T-cell (primary cell): ENCODE results near the gene CRYGS. TPM values are rescaled to one million over a fixed set of nuclear protein-coding genes. Genes with fewer than 3 reads are reported as not detected.
"Not testable (repeated sequence)": the region's sequence is repeated elsewhere in the genome, so short reads cannot be mapped to it uniquely, and the experiment has no call there.

Source experiments
- ATAC-seq, 4 experiments: fragments of 200-7000 bp in 3 of 4; fragments of 150-1000 bp in 1 of 4; cut with Tn5 transposase; replicated peaks in 1 of 4; 1 replicate in 3 of 4; 2 replicates in 1 of 4; pipeline ENCODE4 v1.10.0; 2021; ENCODE audit warnings: moderate library complexity in 3 of 4, mild to moderate bottlenecking in 2 of 4, moderate number of reproducible peaks in 1 of 4
- CTCF ChIA-PET, 2 donors: fragments of 300-600 bp; sonication (Branson Sonifier 250); formaldehyde crosslinking; loops; one replicate each; lab custom pipeline; 2022; ENCODE audit warnings: antibody characterized with exemption in 2 of 2; lab: Charles Lee
- POLR2A ChIA-PET, 2 donors: fragments of 300-600 bp; sonication (Branson Sonifier 250); formaldehyde crosslinking; loops; one replicate each; lab custom pipeline; 2022; ENCODE audit warnings: antibody characterized with exemption in 2 of 2; lab: Charles Lee
- DNase-seq, 35 experiments: peaks; one replicate each; pipeline versions ENCODE4 v3.0.0 to v3.0.0-alpha.2; 2013 to 2023
- H3K27ac ChIP-seq: one replicate; pipeline ENCODE4 v1.5.1; 2013; ENCODE audit warnings: low read length
- H3K27me3 ChIP-seq, 2 experiments: replicated peaks in 1 of 2; 1 replicate in 1 of 2; 2 replicates in 1 of 2; pipeline versions ENCODE4 v1.6.1 to v1.7.0; 2013; ENCODE audit warnings: low read length in 1 of 2, mixed read lengths in 1 of 2; ENCODE audit not compliant: control insufficient read depth in 2 of 2, insufficient read depth in 2 of 2; ENCODE audit errors: extremely low read depth in 1 of 2
- H3K36me3 ChIP-seq, 2 donors: 1 replicate in 1 of 2; 2 replicates in 1 of 2; pipeline versions ENCODE4 v1.6.1 to v1.7.0; 2013; ENCODE audit warnings: low read length in 1 of 2; ENCODE audit not compliant: control insufficient read depth in 2 of 2, insufficient read depth in 1 of 2; ENCODE audit errors: extremely low read depth in 1 of 2
- H3K4me1 ChIP-seq, 2 experiments: 1 replicate in 1 of 2; 2 replicates in 1 of 2; pipeline versions ENCODE4 v1.6.1 to v1.7.0; 2013; ENCODE audit warnings: low read length in 2 of 2, mixed read lengths in 1 of 2; ENCODE audit not compliant: insufficient read depth in 2 of 2, control insufficient read depth in 1 of 2; ENCODE audit errors: extremely low read depth in 1 of 2
- H3K4me3 ChIP-seq, 2 donors: 1 replicate in 1 of 2; 2 replicates in 1 of 2; pipeline versions ENCODE4 v1.5.1 to v1.7.0; 2013; ENCODE audit warnings: mild to moderate bottlenecking in 2 of 2, low read length in 1 of 2, moderate library complexity in 1 of 2; ENCODE audit not compliant: control insufficient read depth in 1 of 2; ENCODE audit errors: extremely low read depth in 1 of 2
- H3K9me3 ChIP-seq: 2 replicates; pipeline ENCODE4 v1.7.0; 2013
- H3K27ac Mint-ChIP-seq, 2 donors: one replicate each; pipeline ENCODE4 v1.8.0; 2020 to 2021; ENCODE audit warnings: mild to moderate bottlenecking in 2 of 2, mixed read lengths in 2 of 2
- H3K27me3 Mint-ChIP-seq, 2 donors: one replicate each; pipeline ENCODE4 v1.8.0; 2021 to 2022; ENCODE audit warnings: mixed read lengths in 2 of 2
- H3K36me3 Mint-ChIP-seq: one replicate; pipeline ENCODE4 v1.8.0; 2021; ENCODE audit warnings: mixed read lengths
- H3K4me1 Mint-ChIP-seq, 3 donors: one replicate each; pipeline ENCODE4 v1.8.0; 2020 to 2022; ENCODE audit warnings: mixed read lengths in 3 of 3, mild to moderate bottlenecking in 1 of 3
- H3K4me3 Mint-ChIP-seq, 3 donors: one replicate each; pipeline ENCODE4 v1.8.0; 2020 to 2022; ENCODE audit warnings: mild to moderate bottlenecking in 3 of 3, mixed read lengths in 3 of 3, moderate library complexity in 3 of 3
- H3K9me3 Mint-ChIP-seq, 3 donors: one replicate each; pipeline ENCODE4 v1.8.0; 2020 to 2022; ENCODE audit warnings: mixed read lengths in 3 of 3
- WGBS: methylation state at CpG from one replicate; pipeline ENCODE4 v1.1.5; 2013; ENCODE audit warnings: missing lambda C conversion rate; ENCODE audit not compliant: insufficient coverage; 5-methylcytosine and 5-hydroxymethylcytosine counted together
- total RNA-seq, 35 experiments: library from RNA in 6 of 35; stranded (reverse) in 6 of 35; fragments of 120-200 nt in 1 of 35; gene quantifications; one replicate each; pipeline versions ENCODE4 v1.2.1 to v1.2.4 and lab custom pipeline; 2013 to 2026

The CRYGS gene
- total RNA-seq, 5 donors from 2014 or later (not counting 1 experiment from before 2014, with no cell fraction given): 5.5 to 10.4 (median 7.8) TPM

DNA sequence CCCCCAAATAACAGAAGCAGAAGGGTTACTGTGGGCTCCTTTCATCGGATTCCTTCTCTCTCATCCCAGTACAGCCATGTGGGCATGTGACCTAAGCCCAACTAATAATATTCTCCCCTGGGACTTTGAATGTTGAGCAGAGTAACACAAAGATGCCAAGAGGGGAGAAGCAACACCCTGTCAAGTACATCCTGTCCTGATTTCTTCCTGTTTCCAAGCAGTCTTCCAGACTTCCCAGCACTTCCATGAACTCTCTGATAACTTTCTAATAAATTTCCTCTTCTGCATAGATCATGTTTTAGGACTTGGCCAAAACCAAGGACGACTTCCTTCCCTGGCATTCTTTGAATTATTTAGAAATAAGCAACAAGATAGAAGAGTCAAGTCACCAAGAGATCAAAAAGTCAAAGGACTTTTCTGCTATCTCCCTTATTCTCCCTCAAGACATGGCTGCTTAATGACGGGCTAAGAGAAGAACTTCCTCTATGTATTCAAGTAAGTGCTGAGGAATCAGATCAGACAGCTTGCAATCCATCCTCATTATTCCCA is 37.9 kb downstream of the CRYGS start:
- Histone ChIP-seq H3K36me3 (no peaks in the 10 kb centered on the region), H3K4me3 (no peak overlapping the region), H3K9me3 (no peaks in the 10 kb centered on the region), H3K4me1 (peaks cover 2 to 10% of the 10 kb centered on the region in 2 experiments), H3K27ac (no peak overlapping the region), H3K27me3 (peaks cover 0 to 8% of the 10 kb centered on the region in 2 experiments)
- POLR2A ChIA-PET: no interaction called here
- no peak for DNase-seq
- ATAC-seq: no peak
- H3K36me3 Mint-ChIP-seq: peaks cover 3% of the 10 kb centered on the region
- peaks cover 10 to 14% (median 11%) of the 10 kb centered on the region in 3 donors for H3K4me1 Mint-ChIP-seq
- no peak overlapping the region for H3K4me3 Mint-ChIP-seq
- no peaks in the 10 kb centered on the region for H3K9me3 Mint-ChIP-seq
- CTCF ChIA-PET: no interaction called here
- no peaks in the 10 kb centered on the region for H3K27me3 Mint-ChIP-seq
- no peak overlapping the region for H3K27ac Mint-ChIP-seq
- 100% methylated on average over 1 of the region's 3 CpGs for WGBS

GRCh38 chr3:186502966-186503712 is 41.0 kb downstream of the CRYGS start:
- POLR2A ChIA-PET: no interaction called here
- Mint-ChIP-seq H3K4me1 (peaks cover 10 to 14% (median 11%) of the 10 kb centered on the region in 3 donors), H3K4me3 (peak overlapping the region; percentile 37 to 43 (median 43))

GRCh38 chr3:186502138-186502948 is 41.8 kb downstream of the CRYGS start:
- Mint-ChIP-seq H3K36me3 (peaks cover 6% of the 10 kb centered on the region), H3K27me3 (no peaks in the 10 kb centered on the region), H3K4me3 (peak overlapping the region; percentile 37 to 43 (median 43)), H3K27ac (peak overlapping the region in 1 of 2 donors; percentile 63), H3K9me3 (peaks cover 0 to 5% (median 3%) of the 10 kb centered on the region in 3 donors), H3K4me1 (peaks cover 10 to 14% (median 11%) of the 10 kb centered on the region in 3 donors)
- H3K27me3 ChIP-seq: peaks cover 0 to 3% of the 10 kb centered on the region in 2 experiments
- POLR2A ChIA-PET: no interaction called here
- H3K4me3 ChIP-seq: no peak overlapping the region
- peaks cover 2 to 10% of the 10 kb centered on the region in 2 experiments for H3K4me1 ChIP-seq
- no peak for DNase-seq
- no peaks in the 10 kb centered on the region for H3K36me3 ChIP-seq
- ATAC-seq: peak in 2 of 4 experiments; percentile 47 to 59
- H3K27ac ChIP-seq: no peak overlapping the region
- CTCF ChIA-PET: interaction anchor here in 1 of 2 donors (0.8 kb wide), 1 partner anchor 38 kb away, joined by 3 read pairs; no protein-coding TSS in a partner anchor
- H3K9me3 ChIP-seq: no peaks in the 10 kb centered on the region
- no CpG with 5 or more reads among the region's 5 CpGs for WGBS

More at GRCh38 chr3:186502966-186503712, 41.0 kb downstream of the CRYGS start:
- Mint-ChIP-seq H3K9me3 (peaks cover 0 to 3% (median 3%) of the 10 kb centered on the region in 3 donors), H3K27ac (peak overlapping the region in 1 of 2 donors; percentile 63), H3K27me3 (no peaks in the 10 kb centered on the region), H3K36me3 (peaks cover 6% of the 10 kb centered on the region)
- peak in 2 of 4 experiments; percentile 16 to 23 for ATAC-seq
- peaks cover 2 to 10% of the 10 kb centered on the region in 2 experiments for H3K4me1 ChIP-seq
- H3K27me3 ChIP-seq: peaks cover 0 to 3% of the 10 kb centered on the region in 2 experiments
- WGBS: 50% methylated on average over 1 of the region's 6 CpGs
- DNase-seq: no peak
- no peaks in the 10 kb centered on the region for H3K36me3 ChIP-seq
- H3K9me3 ChIP-seq: no peaks in the 10 kb centered on the region
- H3K4me3 ChIP-seq: no peak overlapping the region
- no peak overlapping the region for H3K27ac ChIP-seq
- CTCF ChIA-PET: no interaction called here

DNA sequence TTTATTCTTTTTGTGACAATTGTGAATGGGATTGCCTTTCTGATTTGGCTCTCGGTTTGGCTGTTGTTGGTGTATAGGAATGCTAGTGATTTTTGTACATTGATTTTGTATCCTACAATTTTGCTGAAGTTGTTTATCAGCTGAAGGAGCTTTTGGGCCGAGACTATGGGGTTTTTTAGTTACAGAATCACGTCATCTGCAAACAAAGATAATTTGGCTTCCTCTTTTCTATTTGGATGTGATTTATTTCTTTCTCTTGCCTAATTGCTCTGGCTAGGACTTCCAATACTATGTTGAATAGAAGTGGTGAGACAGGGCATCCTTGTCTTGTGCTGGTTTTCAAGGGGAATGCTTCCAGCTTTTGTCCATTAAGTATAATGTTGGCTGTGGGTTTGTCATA is 44.2 kb downstream of the CRYGS start:
- 70% methylated on average over 2 of the region's 3 CpGs for WGBS
- CTCF ChIA-PET: interaction anchor here in 1 of 2 donors (1.2 kb wide), 1 partner anchor 115 kb away, joined by 5 read pairs; no protein-coding TSS in a partner anchor
- H3K27me3 ChIP-seq, H3K27me3 Mint-ChIP-seq, H3K27ac ChIP-seq, POLR2A ChIA-PET, H3K36me3 ChIP-seq, H3K4me3 Mint-ChIP-seq, H3K9me3 ChIP-seq, DNase-seq, H3K36me3 Mint-ChIP-seq, H3K27ac Mint-ChIP-seq, ATAC-seq, H3K4me3 ChIP-seq, H3K9me3 Mint-ChIP-seq: not testable (repeated sequence)
- peaks cover 2 to 10% of the 10 kb centered on the region in 2 experiments for H3K4me1 ChIP-seq
- peaks cover 10 to 14% (median 11%) of the 10 kb centered on the region in 3 donors for H3K4me1 Mint-ChIP-seq

DNA sequence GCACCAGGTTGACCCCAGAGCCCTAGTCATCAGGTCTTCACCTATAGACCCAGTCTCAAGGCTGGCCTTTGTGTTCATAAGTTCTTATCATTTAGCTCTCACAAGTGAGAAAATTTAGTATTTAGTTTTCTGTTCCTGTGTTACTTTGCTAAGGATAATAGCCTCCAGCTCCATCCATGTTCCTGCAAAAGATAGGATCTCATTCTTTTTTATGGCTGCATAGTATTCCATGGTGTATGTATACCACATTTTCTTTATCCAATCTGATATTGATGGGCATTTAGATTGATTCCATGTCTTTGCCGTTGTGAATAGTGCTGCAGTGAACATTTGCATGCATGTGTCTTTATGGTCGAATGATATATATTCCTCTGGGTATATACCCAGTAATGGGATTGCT is 46.2 kb downstream of the CRYGS start:
- H3K4me3 Mint-ChIP-seq, H3K27ac Mint-ChIP-seq, H3K9me3 ChIP-seq, H3K4me3 ChIP-seq, H3K4me1 Mint-ChIP-seq, H3K27ac ChIP-seq, ATAC-seq, DNase-seq, H3K4me1 ChIP-seq, H3K9me3 Mint-ChIP-seq, H3K36me3 ChIP-seq, H3K36me3 Mint-ChIP-seq, H3K27me3 ChIP-seq, H3K27me3 Mint-ChIP-seq, CTCF ChIA-PET: not testable (repeated sequence)
- WGBS: no CpG with 5 or more reads among the region's 2 CpGs
- POLR2A ChIA-PET: interaction anchor here in 1 of 2 donors (0.5 kb wide), 1 partner anchor 58 kb away, joined by 3 read pairs; no protein-coding TSS in a partner anchor

- H3K4me1 ChIP-seq: peaks cover 2 to 3% of the 10 kb centered on the region in 2 experiments
- H3K27ac ChIP-seq: no peak overlapping the region
- ATAC-seq: no peak
- no peaks in the 10 kb centered on the region for H3K9me3 ChIP-seq
- Mint-ChIP-seq H3K27me3 (no peaks in the 10 kb centered on the region), H3K4me1 (peaks cover 2 to 5% (median 4%) of the 10 kb centered on the region in 3 donors), H3K36me3 (peaks cover 2% of the 10 kb centered on the region), H3K4me3 (no peak overlapping the region), H3K27ac (no peak overlapping the region), H3K9me3 (peaks cover 0 to 5% (median 3%) of the 10 kb centered on the region in 3 donors)
- POLR2A ChIA-PET: no interaction called here
- no peaks in the 10 kb centered on the region for H3K36me3 ChIP-seq
- H3K4me3 ChIP-seq: no peak overlapping the region
- 100% methylated on average over 2 of the region's 4 CpGs for WGBS
- H3K27me3 ChIP-seq: no peaks in the 10 kb centered on the region
- CTCF ChIA-PET: no interaction called here
- DNase-seq: no peak
Observed at GRCh38 chr3:186497608-186498007, 46.6 kb downstream of the CRYGS start.
